Body of pancreas (tissue), 4 donors: Measurements from ENCODE around the gene NCR2. TPM values are rescaled to one million over a fixed set of nuclear protein-coding genes. Genes with fewer than 3 reads are reported as not detected.

Experiments
- ATAC-seq: fragments of 150-250 bp; one replicate; pipeline ENCODE4 v1.9.1; 2016
- DNase-seq, 4 donors: peaks; one replicate each; pipeline ENCODE4 v3.0.0-alpha.2; 2019
- H3K27ac ChIP-seq, 4 donors: fragments of 200-600 bp; sonication (generic); 1 replicate in 3 of 4; 2 replicates in 1 of 4; pipeline versions ENCODE4 v1.5.1 to v1.6.1; 2016 to 2019; ENCODE audit warnings: mild to moderate bottlenecking in 1 of 4, mixed read lengths in 1 of 4, moderate library complexity in 1 of 4
- H3K27me3 ChIP-seq, 2 donors: fragments of 200-600 bp; sonication (generic); one replicate each; pipeline ENCODE4 v1.6.0; 2016; ENCODE audit warnings: mild to moderate bottlenecking in 1 of 2
- H3K36me3 ChIP-seq, 2 donors: fragments of 200-600 bp; sonication (generic); replicated peaks in 1 of 2; 2 replicates each; pipeline ENCODE4 v1.5.1; 2016; ENCODE audit warnings: low read depth in 2 of 2; ENCODE audit not compliant: insufficient read depth in 1 of 2
- H3K4me1 ChIP-seq: fragments of 200-600 bp; sonication (generic); one replicate; pipeline ENCODE4 v1.6.0; 2016
- H3K4me3 ChIP-seq, 2 donors: fragments of 200-600 bp; sonication (generic); 1 replicate in 1 of 2; 2 replicates in 1 of 2; pipeline ENCODE4 v1.5.1; 2016 to 2019
- H3K9me3 ChIP-seq, 3 donors: fragments of 200-600 bp; sonication (generic); 1 replicate in 2 of 3; 2 replicates in 1 of 3; pipeline ENCODE4 v1.5.1; 2016
- CTCF ChIP-seq, 7 experiments: fragments of 450-650 bp in 4 of 7; fragments of 200-600 bp in 3 of 7; sonication (generic) in 3 of 7; IDR thresholded peaks; one replicate each; pipeline ENCODE4 v1.5.1; 2016 to 2019; ENCODE audit warnings: antibody characterized with exemption in 7 of 7
- POLR2A ChIP-seq, 3 donors: fragments of 450-650 bp; IDR thresholded peaks; one replicate each; pipeline ENCODE4 v1.6.1; 2016; ENCODE audit warnings: antibody characterized with exemption in 3 of 3, mild to moderate bottlenecking in 2 of 3
- WGBS, 2 donors: methylation state at CpG; one replicate each; pipeline ENCODE4 v1.1.5; 2017; 5-methylcytosine and 5-hydroxymethylcytosine counted together
- intact Hi-C: fragments of 100-400 bp; cut with DNase I; formaldehyde crosslinking; loops from one replicate; pipeline ENCODE4 v1.15.1; 2023
- total RNA-seq, 2 donors: library from RNA; depleted of rRNA; stranded (reverse); fragments of >200 nt; gene quantifications; one replicate each; pipeline ENCODE4 v1.1.0, GENCODE V29; 2016

NCR2 gene
- total RNA-seq, 2 donors from 2014 or later: not detected

GRCh38 chr6:41341580-41341979 is 6.2 kb downstream of the NCR2 start:
- no peak for ATAC-seq
- WGBS, 2 donors: 77 to 82% methylated on average over 8 of the region's 8 CpGs
- DNase-seq: no peak
- H3K9me3 ChIP-seq: no peaks in the 10 kb centered on the region
- H3K36me3 ChIP-seq: no peaks in the 10 kb centered on the region
- intact Hi-C loops: no loop called here
- no peak overlapping the region for H3K4me3 ChIP-seq
- no peaks in the 10 kb centered on the region for H3K27me3 ChIP-seq
- H3K4me1 ChIP-seq: no peaks in the 10 kb centered on the region
- H3K27ac ChIP-seq: no peak overlapping the region
- no peak for TF ChIP-seq CTCF (IDR thresholded peaks at IDR 0.05)
- no peak for TF ChIP-seq POLR2A (IDR thresholded peaks at IDR 0.05)

- no peak overlapping the region for H3K27ac ChIP-seq
- intact Hi-C loops: no loop called here
Observed at GRCh38 chr6:41342241-41342640, 6.8 kb downstream of the NCR2 start.

GRCh38 chr6:41343641-41344187 is 8.3 kb downstream of the NCR2 start:
- no peak for DNase-seq
- H3K4me1 ChIP-seq: no peaks in the 10 kb centered on the region
- H3K4me3 ChIP-seq: no peak overlapping the region
- no peak for ATAC-seq
- intact Hi-C loops: no loop called here
- H3K27ac ChIP-seq: no peak overlapping the region
- TF ChIP-seq CTCF (IDR thresholded peaks at IDR 0.05) (no peak), POLR2A (IDR thresholded peaks at IDR 0.05) (no peak)
- no peaks in the 10 kb centered on the region for H3K9me3 ChIP-seq
- H3K36me3 ChIP-seq: no peaks in the 10 kb centered on the region
- WGBS, 2 donors: 81% methylated on average over 7 of the region's 7 CpGs
- no peaks in the 10 kb centered on the region for H3K27me3 ChIP-seq

More at GRCh38 chr6:41342241-41342640, 6.8 kb downstream of the NCR2 start:
- H3K4me1 ChIP-seq: no peaks in the 10 kb centered on the region
- no peaks in the 10 kb centered on the region for H3K36me3 ChIP-seq
- H3K27me3 ChIP-seq: no peaks in the 10 kb centered on the region
- TF ChIP-seq POLR2A (IDR thresholded peaks at IDR 0.05) (no peak), CTCF (IDR thresholded peaks at IDR 0.05) (no peak)
- DNase-seq (no peak), ATAC-seq (no peak)
- H3K9me3 ChIP-seq: no peaks in the 10 kb centered on the region
- WGBS, 2 donors: 9 to 29% methylated on average over 1 of the region's 1 CpG
- no peak overlapping the region for H3K4me3 ChIP-seq

- WGBS, 2 donors: 50 to 58% methylated on average over 3 of the region's 3 CpGs
- Histone ChIP-seq H3K9me3 (no peaks in the 10 kb centered on the region), H3K4me3 (no peak overlapping the region), H3K4me1 (no peaks in the 10 kb centered on the region), H3K36me3 (no peaks in the 10 kb centered on the region), H3K27ac (no peak overlapping the region), H3K27me3 (no peaks in the 10 kb centered on the region)
- TF ChIP-seq CTCF (IDR thresholded peaks at IDR 0.05): no peak
- TF ChIP-seq POLR2A (IDR thresholded peaks at IDR 0.05): no peak
- ATAC-seq (no peak), DNase-seq (no peak)
- intact Hi-C loops: no loop called here
Observed at GRCh38 chr6:41344876-41345275, 9.5 kb downstream of the NCR2 start.

- Histone ChIP-seq H3K4me1 (no peaks in the 10 kb centered on the region), H3K27me3 (no peaks in the 10 kb centered on the region), H3K9me3 (no peaks in the 10 kb centered on the region), H3K36me3 (no peaks in the 10 kb centered on the region), H3K27ac (no peak overlapping the region), H3K4me3 (no peak overlapping the region)
- no peak for ATAC-seq
- 81% methylated on average over 8 of the region's 8 CpGs for WGBS, 2 donors
- intact Hi-C loops: no loop called here
- no peak for TF ChIP-seq POLR2A (IDR thresholded peaks at IDR 0.05)
- TF ChIP-seq CTCF (IDR thresholded peaks at IDR 0.05): no peak
- no peak for DNase-seq
Observed at GRCh38 chr6:41345901-41346300, 10.5 kb downstream of the NCR2 start.
